ENCODE data around the gene CAMKMT. TPM values are rescaled to one million over a fixed set of nuclear protein-coding genes. Genes with fewer than 3 reads are reported as not detected.

Gene CAMKMT
- total RNA-seq, 1 donor = 15.0 TPM

GRCh38 chr2:44459739-44460138 is 98.0 kb downstream of the CAMKMT start:
- H3K4me3 ChIP-seq (ENCODE audit: low read depth, low read length) = no peak overlapping the region
- DNase-seq (ENCODE audit: low read depth) = no peak
- no peak for TF ChIP-seq CTCF (IDR thresholded peaks at IDR 0.05; ENCODE audit: insufficient read depth, low read length)

- TF ChIP-seq CTCF (IDR thresholded peaks at IDR 0.05; ENCODE audit: insufficient read depth, low read length) = no peak
- H3K4me3 ChIP-seq (ENCODE audit: low read depth, low read length) = no peak overlapping the region
- no peak for DNase-seq (ENCODE audit: low read depth)
Measured at GRCh38 chr2:44462934-44463849, 101.4 kb downstream of the CAMKMT start.

- TF ChIP-seq CTCF (IDR thresholded peaks at IDR 0.05; ENCODE audit: insufficient read depth, low read length) = no peak
- no peak overlapping the region for H3K4me3 ChIP-seq (ENCODE audit: low read depth, low read length)
- no peak for DNase-seq (ENCODE audit: low read depth)
Measured at GRCh38 chr2:44464437-44464836, 102.7 kb downstream of the CAMKMT start.

- TF ChIP-seq CTCF (IDR thresholded peaks at IDR 0.05; ENCODE audit: insufficient read depth, low read length) = no peak
- no peak for DNase-seq (ENCODE audit: low read depth)
- no peak overlapping the region for H3K4me3 ChIP-seq (ENCODE audit: low read depth, low read length)
Measured at GRCh38 chr2:44470151-44470550, 108.4 kb downstream of the CAMKMT start.

GRCh38 chr2:44477657-44478414 is 116.1 kb downstream of the CAMKMT start:
- TF ChIP-seq CTCF (IDR thresholded peaks at IDR 0.05; ENCODE audit: insufficient read depth, low read length) = no peak
- no peak overlapping the region for H3K4me3 ChIP-seq (ENCODE audit: low read depth, low read length)
- DNase-seq (ENCODE audit: low read depth) = no peak

- peak; percentile 100 for TF ChIP-seq CTCF (IDR thresholded peaks at IDR 0.05; ENCODE audit: insufficient read depth, low read length)
- H3K4me3 ChIP-seq (ENCODE audit: low read depth, low read length) = no peak overlapping the region
- DNase-seq (ENCODE audit: low read depth) = peak; percentile 91
Measured at GRCh38 chr2:44479127-44479887, 117.6 kb downstream of the CAMKMT start.

All from fibroblast of the aortic adventitia (primary cell).